DND-41 (cell line): Measurements from ENCODE around the gene GPR55.

ENCODE experiments used
- ATAC-seq: fragments of 200-7000 bp; cut with Tn5 transposase; 3 replicates; pipeline ENCODE4 v1.9.1; 2021; ENCODE audit warnings: low read depth; ENCODE audit not compliant: insufficient read depth
- DNase-seq: peaks from one replicate; pipeline ENCODE4 v3.0.0-alpha.2; 2020
- H2AFZ ChIP-seq: 2 replicates; pipeline ENCODE4 v1.6.0; 2012; ENCODE audit warnings: low read depth, low read length
- H3K27ac ChIP-seq: 2 replicates; pipeline ENCODE4 v1.5.1; 2012; ENCODE audit warnings: low read length, inconsistent platforms
- H3K27me3 ChIP-seq: fragments of 200-600 bp; sonication (generic); 2 replicates; pipeline ENCODE4 v1.6.0; 2012; ENCODE audit warnings: low read length, mild to moderate bottlenecking, inconsistent platforms; ENCODE audit not compliant: insufficient read depth, poor library complexity
- H3K36me3 ChIP-seq: 2 replicates; pipeline ENCODE4 v1.5.1; 2012; ENCODE audit warnings: low read length, inconsistent platforms; ENCODE audit not compliant: insufficient read depth
- H3K4me1 ChIP-seq: 2 replicates; pipeline ENCODE4 v1.5.1; 2012; ENCODE audit warnings: mild to moderate bottlenecking, low read length; ENCODE audit not compliant: insufficient read depth
- H3K4me2 ChIP-seq: 2 replicates; pipeline ENCODE4 v1.6.0; 2012; ENCODE audit warnings: mild to moderate bottlenecking, moderate library complexity, low read length, inconsistent platforms; ENCODE audit not compliant: insufficient read depth
- H3K4me3 ChIP-seq, 2 experiments: fragments of 200-600 bp in 1 of 2; shearing (Covaris generic) in 1 of 2; 2 replicates each; pipeline ENCODE4 v1.5.1; 2012 to 2016; ENCODE audit warnings: inconsistent platforms in 2 of 2, low read length in 2 of 2, mild to moderate bottlenecking in 2 of 2, low read depth in 1 of 2, moderate library complexity in 1 of 2
- H3K79me2 ChIP-seq: 2 replicates; pipeline ENCODE4 v1.6.0; 2012; ENCODE audit warnings: low read length, inconsistent platforms; ENCODE audit not compliant: insufficient read depth
- H3K9ac ChIP-seq: 2 replicates; pipeline ENCODE4 v1.6.0; 2012; ENCODE audit warnings: low read depth, mild to moderate bottlenecking, inconsistent platforms, low read length, moderate library complexity
- H3K9me3 ChIP-seq: 2 replicates; pipeline ENCODE4 v1.5.1; 2012; ENCODE audit warnings: low read length, moderate library complexity, mild to moderate bottlenecking, inconsistent platforms; ENCODE audit not compliant: insufficient read depth, severe bottlenecking
- H4K20me1 ChIP-seq: 2 replicates; pipeline ENCODE4 v1.6.0; 2012; ENCODE audit warnings: low read length; ENCODE audit not compliant: insufficient read depth
- CTCF ChIP-seq: IDR thresholded peaks from 2 replicates; pipeline ENCODE4 v1.5.1; 2012; ENCODE audit warnings: borderline replicate concordance, low read length, moderate library complexity, mild to moderate bottlenecking; ENCODE audit not compliant: poor library complexity, severe bottlenecking; ENCODE audit errors: extremely low read depth
- EZH2 ChIP-seq: IDR thresholded peaks from 3 replicates; pipeline ENCODE4 v1.6.1; 2012; ENCODE audit warnings: borderline replicate concordance, low read depth, mild to moderate bottlenecking, moderate library complexity, low read length, inconsistent platforms; ENCODE audit not compliant: severe bottlenecking

The GPR55 gene

GRCh38 chr2:230946429-230947234 lies 21.6 kb upstream of the GPR55 start:
- Histone ChIP-seq H3K79me2 (no peaks in the 10 kb centered on the region), H3K27ac (no peak overlapping the region), H4K20me1 (no peaks in the 10 kb centered on the region), H3K4me2 (no peak overlapping the region), H3K9ac (no peak overlapping the region), H3K27me3 (peaks cover 3% of the 10 kb centered on the region), H3K4me1 (no peaks in the 10 kb centered on the region), H3K9me3 (no peaks in the 10 kb centered on the region), H3K4me3 (no peak overlapping the region), H3K36me3 (no peaks in the 10 kb centered on the region), H2AFZ (no peak overlapping the region)
- ATAC-seq (no peak), DNase-seq (no peak)
- TF ChIP-seq EZH2: no peak
- TF ChIP-seq CTCF: no peak

GRCh38 chr2:230944757-230945372 lies 19.8 kb upstream of the GPR55 start:
- Histone ChIP-seq H3K4me1 (no peaks in the 10 kb centered on the region), H3K36me3 (no peaks in the 10 kb centered on the region), H3K27ac (no peak overlapping the region), H3K27me3 (peaks cover 3% of the 10 kb centered on the region), H3K9ac (no peak overlapping the region), H3K9me3 (no peaks in the 10 kb centered on the region), H3K4me2 (no peak overlapping the region), H2AFZ (no peak overlapping the region), H3K79me2 (no peaks in the 10 kb centered on the region), H3K4me3 (no peak overlapping the region), H4K20me1 (no peaks in the 10 kb centered on the region)
- DNase-seq: no peak
- ATAC-seq: no peak
- TF ChIP-seq EZH2: no peak
- no peak for TF ChIP-seq CTCF

- TF ChIP-seq CTCF (no peak), EZH2 (no peak)
- Histone ChIP-seq H4K20me1 (no peaks in the 10 kb centered on the region), H3K79me2 (no peaks in the 10 kb centered on the region), H3K9ac (no peak overlapping the region), H2AFZ (no peak overlapping the region), H3K27me3 (peaks cover 3% of the 10 kb centered on the region), H3K9me3 (no peaks in the 10 kb centered on the region), H3K36me3 (no peaks in the 10 kb centered on the region), H3K4me2 (no peak overlapping the region), H3K27ac (no peak overlapping the region), H3K4me1 (no peaks in the 10 kb centered on the region), H3K4me3 (no peak overlapping the region)
- ATAC-seq (no peak), DNase-seq (no peak)
Measured at GRCh38 chr2:230944123-230944653, 19.1 kb upstream of the GPR55 start.
